GM12875 (cell line): ENCODE results near the gene TBX21.

Experiments
- H3K4me3 ChIP-seq: one replicate; pipeline ENCODE4 v1.5.1; 2011; ENCODE audit warnings: low read depth, low read length, control low read depth
- TF ChIP-seq, protein P1 (sequence below): IDR thresholded peaks from 2 replicates; pipeline ENCODE4 v1.5.1; 2011; ENCODE audit warnings: low read depth, mild to moderate bottlenecking, control low read depth, inconsistent platforms, low read length, moderate library complexity, borderline replicate concordance; ENCODE audit not compliant: insufficient read depth

Gene TBX21

DNA sequence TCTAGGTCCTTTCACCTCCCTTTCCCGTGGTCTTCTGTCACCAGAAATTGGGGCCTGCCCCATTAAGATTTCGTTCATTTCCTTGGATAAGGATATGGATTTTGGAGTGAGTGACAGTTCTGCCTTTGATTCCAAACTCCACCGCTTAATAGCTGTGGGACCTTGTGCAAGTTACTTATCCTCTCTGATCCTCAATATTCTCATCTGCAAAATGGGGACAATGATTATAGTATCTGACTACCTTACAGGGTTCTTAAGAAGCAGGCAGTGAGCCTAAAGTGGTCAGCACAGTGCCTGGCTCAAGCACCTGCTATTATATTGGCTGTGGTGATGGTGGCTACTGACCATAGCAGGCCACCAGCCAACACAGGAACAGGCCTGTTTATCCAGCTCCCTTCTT lies 23.4 kb upstream of the TBX21 start:
- H3K4me3 ChIP-seq, result no peak overlapping the region
- TF ChIP-seq, protein P1, sequence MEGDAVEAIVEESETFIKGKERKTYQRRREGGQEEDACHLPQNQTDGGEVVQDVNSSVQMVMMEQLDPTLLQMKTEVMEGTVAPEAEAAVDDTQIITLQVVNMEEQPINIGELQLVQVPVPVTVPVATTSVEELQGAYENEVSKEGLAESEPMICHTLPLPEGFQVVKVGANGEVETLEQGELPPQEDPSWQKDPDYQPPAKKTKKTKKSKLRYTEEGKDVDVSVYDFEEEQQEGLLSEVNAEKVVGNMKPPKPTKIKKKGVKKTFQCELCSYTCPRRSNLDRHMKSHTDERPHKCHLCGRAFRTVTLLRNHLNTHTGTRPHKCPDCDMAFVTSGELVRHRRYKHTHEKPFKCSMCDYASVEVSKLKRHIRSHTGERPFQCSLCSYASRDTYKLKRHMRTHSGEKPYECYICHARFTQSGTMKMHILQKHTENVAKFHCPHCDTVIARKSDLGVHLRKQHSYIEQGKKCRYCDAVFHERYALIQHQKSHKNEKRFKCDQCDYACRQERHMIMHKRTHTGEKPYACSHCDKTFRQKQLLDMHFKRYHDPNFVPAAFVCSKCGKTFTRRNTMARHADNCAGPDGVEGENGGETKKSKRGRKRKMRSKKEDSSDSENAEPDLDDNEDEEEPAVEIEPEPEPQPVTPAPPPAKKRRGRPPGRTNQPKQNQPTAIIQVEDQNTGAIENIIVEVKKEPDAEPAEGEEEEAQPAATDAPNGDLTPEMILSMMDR, result no peak

DNA sequence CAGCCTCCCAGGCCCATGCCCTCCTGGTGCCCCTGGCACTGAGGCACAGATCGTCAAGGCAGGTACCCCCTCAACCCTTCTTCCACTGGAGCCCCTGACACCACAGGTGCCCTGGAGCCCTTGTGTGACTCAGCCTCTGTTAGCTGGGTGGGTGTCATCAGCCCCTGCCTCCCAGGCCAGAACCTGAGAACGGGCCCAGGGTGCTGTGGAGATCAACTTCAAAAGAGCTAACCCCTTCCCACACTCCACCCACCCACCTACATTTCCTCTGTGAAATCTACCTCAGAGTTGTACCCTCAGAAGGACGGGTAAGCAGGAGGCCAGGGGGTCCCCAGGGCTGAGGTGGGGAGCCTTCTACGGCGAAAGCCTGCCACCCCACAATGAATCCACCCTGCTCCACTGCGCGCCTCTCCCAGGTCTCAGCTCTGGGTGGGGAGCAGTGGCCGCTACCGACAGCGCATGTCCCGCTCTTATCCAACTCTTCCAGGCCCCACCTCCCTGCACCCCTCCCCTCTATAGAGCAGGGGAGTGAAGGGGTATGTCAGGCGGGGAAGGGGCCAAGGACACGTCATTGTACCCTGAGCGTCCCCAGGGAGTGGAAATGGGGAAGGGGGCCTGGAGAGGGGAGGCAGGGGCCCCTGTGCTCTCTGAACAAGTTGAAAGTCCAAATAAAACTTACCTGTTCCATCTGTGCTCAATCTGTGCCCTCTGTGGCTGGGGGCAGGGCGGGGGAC lies 21.5 kb upstream of the TBX21 start:
- no peak overlapping the region for H3K4me3 ChIP-seq
- TF ChIP-seq, protein P1, result no peak

DNA sequence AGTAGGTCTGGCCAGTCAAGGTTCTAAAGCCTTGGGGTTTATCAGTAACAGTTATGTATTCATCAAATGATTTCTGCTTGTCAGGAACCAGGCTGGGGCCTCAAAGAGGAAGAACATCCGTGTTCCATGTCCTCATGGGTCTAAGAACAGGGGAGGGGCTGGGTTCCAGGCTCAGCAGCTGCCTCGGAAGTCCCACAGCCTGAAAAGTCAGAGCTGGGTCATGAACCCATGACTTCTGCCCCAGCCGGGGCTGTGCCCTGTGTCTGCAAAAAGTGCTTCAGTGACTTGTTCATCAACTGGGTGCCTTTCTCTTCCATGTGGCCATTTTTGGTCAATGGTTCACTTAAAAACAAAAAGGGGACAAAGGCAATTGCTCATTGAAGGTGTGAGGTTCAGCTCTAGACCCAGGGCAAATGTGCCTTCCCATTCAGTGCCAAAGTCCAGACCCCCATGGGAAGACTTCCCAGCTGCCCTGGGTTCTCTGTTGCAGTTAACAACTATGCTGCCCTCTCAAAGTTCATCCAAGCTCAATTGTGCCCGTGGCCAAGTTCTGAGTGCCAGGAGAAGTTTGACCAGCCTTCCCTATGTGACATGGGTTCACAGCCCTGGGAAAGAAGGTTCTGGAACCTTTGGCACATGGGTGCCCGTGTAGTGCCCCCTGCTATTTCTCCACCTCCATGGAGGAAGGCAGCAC lies 20.6 kb upstream of the TBX21 start:
- no peak overlapping the region for H3K4me3 ChIP-seq
- TF ChIP-seq, protein P1, result no peak

DNA sequence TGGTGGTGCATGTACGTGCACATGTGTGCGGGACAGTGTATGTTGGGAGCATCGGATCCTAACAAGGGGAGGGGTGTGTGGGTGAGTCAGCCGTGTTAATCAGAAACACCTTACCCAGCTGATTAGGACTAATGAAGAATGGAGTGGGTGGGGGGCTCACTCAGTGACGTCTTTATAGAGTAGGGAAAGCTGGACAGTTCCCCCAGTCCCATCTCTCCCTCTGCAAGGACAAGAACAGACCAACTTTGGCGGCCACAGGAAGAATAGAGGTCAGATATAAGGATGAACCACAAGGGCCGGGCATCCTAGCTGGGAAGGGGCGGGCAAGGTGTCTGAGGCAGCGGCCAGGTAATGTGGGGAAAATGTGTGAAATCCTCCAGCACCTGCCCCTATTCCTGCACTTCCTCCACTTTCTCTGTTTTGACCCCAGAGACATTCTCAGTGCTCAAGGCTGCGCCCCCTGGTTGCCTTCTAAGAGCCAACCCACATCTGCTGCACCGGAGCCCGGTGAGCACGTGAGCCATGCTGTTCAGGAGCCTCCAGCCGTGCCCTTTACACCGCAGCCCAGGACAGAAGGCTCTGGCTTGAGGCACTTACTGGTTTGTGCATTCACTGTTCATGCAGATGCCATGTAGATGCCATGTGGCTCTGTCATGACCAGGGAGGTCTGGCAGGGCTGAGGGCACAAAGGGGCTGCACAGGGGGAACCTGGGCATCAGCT lies 18.9 kb upstream of the TBX21 start:
- H3K4me3 ChIP-seq, result no peak overlapping the region
- TF ChIP-seq, protein P1, result no peak

DNA sequence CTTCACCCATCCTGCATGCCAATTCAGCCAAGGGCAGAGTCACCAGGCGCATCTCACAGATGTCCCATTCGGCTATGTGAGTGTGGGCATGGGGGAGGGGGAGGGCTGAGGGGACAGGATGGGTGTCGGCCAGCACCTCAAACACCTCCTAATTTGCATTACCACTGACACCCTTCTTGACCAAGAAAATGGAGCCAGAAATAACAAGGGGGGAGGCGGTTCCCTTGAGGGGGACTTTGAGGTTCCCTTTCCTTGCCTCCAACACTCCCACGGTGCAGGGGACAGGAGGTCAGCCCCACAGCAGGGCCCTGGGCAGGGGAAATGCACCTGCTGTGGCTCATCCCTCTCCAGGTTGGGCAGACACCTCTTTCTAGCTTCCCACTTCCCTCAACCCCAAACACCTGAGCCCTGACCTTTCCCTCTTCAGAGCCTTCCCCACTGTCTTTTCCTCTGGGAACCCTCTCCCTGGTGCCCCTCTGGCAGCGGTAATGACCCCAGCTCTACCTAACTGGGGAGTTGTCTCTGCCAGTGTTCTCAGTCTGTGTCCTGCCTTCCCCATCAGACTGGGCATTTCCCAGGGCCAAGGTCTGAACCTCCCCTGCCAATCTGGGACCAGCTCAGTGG lies 18.2 kb upstream of the TBX21 start:
- TF ChIP-seq, protein P1, result no peak
- no peak overlapping the region for H3K4me3 ChIP-seq

DNA sequence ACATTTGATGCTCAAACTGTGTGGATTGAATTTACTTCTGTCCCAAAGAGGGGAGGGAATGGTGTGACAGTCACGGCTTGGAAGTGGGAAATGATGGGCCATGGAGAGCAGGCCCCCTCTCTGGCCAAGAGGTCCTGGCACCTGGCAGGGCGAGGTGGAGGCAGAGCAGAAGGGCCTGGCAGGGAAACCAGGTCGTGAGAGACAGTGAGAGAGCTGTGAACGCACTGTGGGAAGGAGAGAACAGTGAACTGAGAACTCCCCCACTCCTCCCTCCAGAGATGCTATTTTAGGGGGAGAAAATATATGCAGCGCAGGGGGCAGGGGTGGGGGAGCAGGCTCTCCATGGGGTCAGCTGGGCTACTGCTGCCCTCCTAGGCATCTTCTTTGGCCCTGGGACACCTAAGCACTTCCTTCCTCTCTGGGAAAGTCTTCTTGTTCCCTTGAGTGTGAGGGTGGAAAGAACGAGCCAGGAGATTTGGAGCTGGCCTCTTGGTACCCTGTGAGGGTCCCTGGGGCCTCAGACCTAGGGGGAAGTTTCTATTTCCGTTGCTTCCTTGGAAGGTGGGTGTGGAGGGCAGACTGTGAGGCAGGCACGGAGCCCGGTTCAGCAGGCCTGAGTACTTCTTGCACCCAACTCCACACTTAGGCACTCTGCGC lies 17.2 kb upstream of the TBX21 start:
- no peak overlapping the region for H3K4me3 ChIP-seq
- TF ChIP-seq, protein P1, result no peak
